Measurements from ENCODE around the gene TMEM255B.

The TMEM255B gene

DNA sequence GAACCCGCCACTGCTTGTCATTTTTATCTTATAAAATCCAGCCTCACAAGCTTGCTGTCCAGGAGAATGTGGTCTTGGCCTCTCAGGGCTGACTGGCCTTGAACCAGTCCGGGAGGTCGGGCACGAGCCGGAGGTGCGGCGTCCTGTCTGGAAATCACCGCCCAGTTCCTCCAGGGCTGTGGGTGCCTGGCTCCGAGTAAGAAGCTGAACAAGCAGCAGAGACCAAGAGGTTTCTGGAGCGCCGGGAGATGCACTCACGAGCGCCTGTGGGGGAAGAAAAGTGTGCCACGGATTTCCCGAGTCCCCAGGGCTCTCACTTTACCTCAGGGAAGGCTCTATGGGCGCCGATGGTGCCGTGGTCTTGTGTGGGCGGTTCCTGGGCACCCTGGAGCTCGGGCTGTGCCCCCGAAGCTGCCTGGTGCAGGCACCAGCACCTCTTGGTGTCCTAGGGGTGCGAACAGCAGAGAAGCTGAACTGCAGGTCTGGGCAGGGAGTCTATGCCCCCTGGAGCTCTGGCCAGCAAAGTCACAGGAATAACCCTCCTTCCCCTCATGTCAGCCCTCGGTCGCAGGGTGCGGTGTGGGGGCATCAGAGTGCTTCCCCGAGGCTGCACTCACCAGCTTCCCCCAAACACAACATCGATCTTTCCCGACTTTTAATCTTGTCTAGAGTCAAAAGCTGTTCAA is 54.9 kb downstream of the TMEM255B start:
- peaks cover 2% of the 10 kb centered on the region; the same call in 1 of the 2 replicates for H3K9me3 ChIP-seq (ENCODE audit: low read length)
- H3K27ac ChIP-seq (ENCODE audit: low read depth, low read length, poor library complexity, severe bottlenecking): no peak overlapping the region
- no peaks in the 10 kb centered on the region for H3K79me2 ChIP-seq (ENCODE audit: insufficient read depth, low read length)
- H3K9me2 ChIP-seq (ENCODE audit: low read depth, low read length): no peaks in the 10 kb centered on the region
- no peak overlapping the region for H2AFZ ChIP-seq (ENCODE audit: low read length)
- H3K9ac ChIP-seq (ENCODE audit: low read length): no peak overlapping the region
- H3K36me3 ChIP-seq (ENCODE audit: insufficient read depth, low read length): peaks cover 11% of the 10 kb centered on the region
- no peak for TF ChIP-seq EZH2 (IDR thresholded peaks at IDR 0.05; ENCODE audit: borderline replicate concordance, low read length)
- no peaks in the 10 kb centered on the region for H3K27me3 ChIP-seq (ENCODE audit: insufficient read depth, low read length)
- no peak overlapping the region for H3K4me2 ChIP-seq (ENCODE audit: low read length)
- no peak overlapping the region for H3K4me3 ChIP-seq (ENCODE audit: low read depth, low read length, poor library complexity, severe bottlenecking)
- H4K20me1 ChIP-seq (ENCODE audit: insufficient read depth, low read length): no peaks in the 10 kb centered on the region
- H3F3A ChIP-seq (ENCODE audit: insufficient read depth, low read length): no peaks in the 10 kb centered on the region
- peaks cover 10% of the 10 kb centered on the region for H3K4me1 ChIP-seq (ENCODE audit: insufficient read depth, low read length, severe bottlenecking)

DNA sequence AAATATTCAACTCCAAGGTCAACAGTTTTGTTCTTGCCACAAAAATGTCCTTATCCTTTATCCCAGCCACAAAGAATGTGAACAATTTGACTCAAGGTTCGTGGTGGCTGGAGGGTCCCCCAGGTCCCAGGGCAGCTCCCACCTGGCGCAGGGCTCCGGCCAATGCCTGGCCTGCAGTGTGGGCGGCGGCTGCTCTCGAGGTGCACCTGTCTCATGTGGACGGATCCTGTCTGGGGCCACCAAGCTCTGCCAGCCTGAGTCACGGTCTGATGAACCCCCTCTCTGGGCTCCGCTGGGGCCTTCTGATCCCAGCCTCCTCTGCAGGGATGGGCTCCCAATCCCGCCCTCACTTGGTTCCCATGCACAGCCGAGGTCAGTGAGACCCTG is 55.4 kb downstream of the TMEM255B start:
- Histone ChIP-seq H3K36me3 (ENCODE audit: insufficient read depth, low read length) (peaks cover 16% of the 10 kb centered on the region), H4K20me1 (ENCODE audit: insufficient read depth, low read length) (no peaks in the 10 kb centered on the region), H3K79me2 (ENCODE audit: insufficient read depth, low read length) (no peaks in the 10 kb centered on the region), H2AFZ (ENCODE audit: low read length) (no peak overlapping the region), H3K4me3 (ENCODE audit: low read depth, low read length, poor library complexity, severe bottlenecking) (no peak overlapping the region), H3K27ac (ENCODE audit: low read depth, low read length, poor library complexity, severe bottlenecking) (no peak overlapping the region), H3K9ac (ENCODE audit: low read length) (no peak overlapping the region), H3F3A (ENCODE audit: insufficient read depth, low read length) (no peaks in the 10 kb centered on the region), H3K9me2 (ENCODE audit: low read depth, low read length) (no peaks in the 10 kb centered on the region), H3K9me3 (ENCODE audit: low read length) (peaks cover 2% of the 10 kb centered on the region; the same call in 1 of the 2 replicates), H3K4me1 (ENCODE audit: insufficient read depth, low read length, severe bottlenecking) (peaks cover 10% of the 10 kb centered on the region), H3K27me3 (ENCODE audit: insufficient read depth, low read length) (no peaks in the 10 kb centered on the region), H3K4me2 (ENCODE audit: low read length) (no peak overlapping the region)
- TF ChIP-seq, protein P1, sequence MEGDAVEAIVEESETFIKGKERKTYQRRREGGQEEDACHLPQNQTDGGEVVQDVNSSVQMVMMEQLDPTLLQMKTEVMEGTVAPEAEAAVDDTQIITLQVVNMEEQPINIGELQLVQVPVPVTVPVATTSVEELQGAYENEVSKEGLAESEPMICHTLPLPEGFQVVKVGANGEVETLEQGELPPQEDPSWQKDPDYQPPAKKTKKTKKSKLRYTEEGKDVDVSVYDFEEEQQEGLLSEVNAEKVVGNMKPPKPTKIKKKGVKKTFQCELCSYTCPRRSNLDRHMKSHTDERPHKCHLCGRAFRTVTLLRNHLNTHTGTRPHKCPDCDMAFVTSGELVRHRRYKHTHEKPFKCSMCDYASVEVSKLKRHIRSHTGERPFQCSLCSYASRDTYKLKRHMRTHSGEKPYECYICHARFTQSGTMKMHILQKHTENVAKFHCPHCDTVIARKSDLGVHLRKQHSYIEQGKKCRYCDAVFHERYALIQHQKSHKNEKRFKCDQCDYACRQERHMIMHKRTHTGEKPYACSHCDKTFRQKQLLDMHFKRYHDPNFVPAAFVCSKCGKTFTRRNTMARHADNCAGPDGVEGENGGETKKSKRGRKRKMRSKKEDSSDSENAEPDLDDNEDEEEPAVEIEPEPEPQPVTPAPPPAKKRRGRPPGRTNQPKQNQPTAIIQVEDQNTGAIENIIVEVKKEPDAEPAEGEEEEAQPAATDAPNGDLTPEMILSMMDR (IDR thresholded peaks at IDR 0.05; ENCODE audit: low read length): no peak
- no peak for TF ChIP-seq EZH2 (IDR thresholded peaks at IDR 0.05; ENCODE audit: borderline replicate concordance, low read length)

DNA sequence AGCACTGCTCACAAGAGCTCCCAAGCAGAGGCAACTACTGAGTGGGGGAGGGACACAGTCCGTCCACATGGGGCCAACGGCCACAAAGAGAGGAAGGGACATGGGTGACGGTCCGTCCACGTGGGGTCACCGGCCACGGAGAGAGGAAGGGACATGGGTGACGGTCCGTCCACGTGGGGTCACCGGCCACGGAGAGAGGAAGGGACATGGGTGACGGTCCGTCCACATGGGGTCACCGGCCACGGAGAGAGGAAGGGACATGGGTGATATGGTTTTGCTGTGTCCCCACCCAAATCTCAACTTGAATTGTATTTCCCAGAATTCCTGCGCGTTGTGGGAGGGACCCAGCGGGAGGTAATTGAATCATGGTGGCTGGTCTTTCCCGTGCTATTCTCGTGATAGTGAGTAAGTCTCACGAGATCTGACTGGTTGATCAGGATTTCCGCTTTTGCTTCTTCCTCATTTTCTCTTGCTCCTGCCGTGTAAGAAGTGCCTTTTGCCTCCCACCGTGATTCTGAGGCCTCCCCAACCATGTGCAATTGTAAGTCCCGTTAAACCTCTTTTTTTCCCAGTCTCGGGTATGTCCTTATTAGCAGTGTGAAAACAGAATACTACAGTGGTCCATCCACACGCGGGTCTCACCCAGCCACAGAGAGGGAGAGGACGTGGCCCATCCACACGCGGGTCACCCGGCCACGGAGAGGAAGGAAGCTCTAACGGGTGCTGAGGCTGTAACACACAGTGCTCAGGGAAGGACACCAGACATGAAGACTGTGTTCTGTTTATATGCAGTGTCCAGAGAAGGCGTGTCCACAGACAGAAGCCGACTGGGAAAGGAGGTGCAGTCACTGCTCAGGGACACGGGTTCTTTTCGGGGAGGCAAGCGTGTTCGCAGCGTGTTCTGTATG is 56.4 kb downstream of the TMEM255B start:
- peak overlapping the region; percentile 62 for H3K27ac ChIP-seq (ENCODE audit: low read depth, low read length, poor library complexity, severe bottlenecking)
- peak overlapping the region; percentile 81 for H3K9ac ChIP-seq (ENCODE audit: low read length)
- no peaks in the 10 kb centered on the region for H3F3A ChIP-seq (ENCODE audit: insufficient read depth, low read length)
- H3K4me3 ChIP-seq (ENCODE audit: low read depth, low read length, poor library complexity, severe bottlenecking): peak overlapping the region; percentile 92
- H3K27me3 ChIP-seq (ENCODE audit: insufficient read depth, low read length): no peaks in the 10 kb centered on the region
- H3K36me3 ChIP-seq (ENCODE audit: insufficient read depth, low read length): peaks cover 24% of the 10 kb centered on the region
- no peaks in the 10 kb centered on the region for H3K79me2 ChIP-seq (ENCODE audit: insufficient read depth, low read length)
- no peak overlapping the region for H2AFZ ChIP-seq (ENCODE audit: low read length)
- H3K4me1 ChIP-seq (ENCODE audit: insufficient read depth, low read length, severe bottlenecking): peaks cover 10% of the 10 kb centered on the region
- H3K9me3 ChIP-seq (ENCODE audit: low read length): no peaks in the 10 kb centered on the region
- no peaks in the 10 kb centered on the region for H3K9me2 ChIP-seq (ENCODE audit: low read depth, low read length)
- no peaks in the 10 kb centered on the region for H4K20me1 ChIP-seq (ENCODE audit: insufficient read depth, low read length)
- TF ChIP-seq, protein P1 (IDR thresholded peaks at IDR 0.05; ENCODE audit: low read length): no peak
- H3K4me2 ChIP-seq (ENCODE audit: low read length): peak overlapping the region; percentile 73

Measured in OCI-LY1 (cell line).